AG04450 (cell line): ENCODE measurements around the gene KCNH3. TPM values are rescaled to one million over a fixed set of nuclear protein-coding genes. Genes with fewer than 3 reads are reported as not detected.

Experiments used
- CTCF ChIA-PET: fragments of 300-600, 350-600 bp; formaldehyde crosslinking; extraction: SDS; loops from one replicate; lab custom pipeline; 2022; ENCODE audit warnings: antibody characterized with exemption, inconsistent platforms; lab: Charles Lee
- POLR2A ChIA-PET: fragments of 350-600 bp; formaldehyde crosslinking; extraction: SDS; loops from one replicate; lab custom pipeline; 2021; ENCODE audit warnings: antibody characterized with exemption, inconsistent platforms; lab: Yijun Ruan, JAX
- DNase-seq: peaks from one replicate; pipeline ENCODE4 v3.0.0-alpha.2; 2011; ENCODE audit warnings: low read depth, low spot score
- H3K27ac ChIP-seq: one replicate; pipeline ENCODE4 v1.5.1; 2012; ENCODE audit warnings: low read depth, low read length, control low read depth
- H3K27me3 ChIP-seq: one replicate; pipeline ENCODE4 v1.6.0; 2012; ENCODE audit warnings: low read length; ENCODE audit not compliant: control insufficient read depth, insufficient read depth
- H3K4me3 ChIP-seq: 2 replicates; pipeline ENCODE4 v1.5.1; 2011; ENCODE audit warnings: mild to moderate bottlenecking, low read depth, low read length, control low read depth
- H3K9me3 ChIP-seq: 2 replicates; pipeline ENCODE4 v1.5.1; 2012; ENCODE audit warnings: low read length; ENCODE audit not compliant: control insufficient read depth, insufficient read depth
- CTCF ChIP-seq: IDR thresholded peaks from 2 replicates; pipeline ENCODE4 v1.5.1; 2011; ENCODE audit warnings: low read depth, low read length, control low read depth, inconsistent platforms
- polyA plus RNA-seq: library from polyadenylated mRNA; depleted of rRNA; stranded (reverse); fragments of >200 nt; gene quantifications from 2 replicates; pipeline ENCODE4 v1.2.3, GENCODE V29; 2011

KCNH3 gene
- polyA plus RNA-seq, 1 experiment: 0.01 TPM

GRCh38 chr12:49524660-49525324 is 14.0 kb upstream of the KCNH3 start:
- POLR2A ChIA-PET: no interaction called here
- CTCF ChIA-PET: interaction anchor here (1.1 to 6.1 kb wide), 3 partner anchors 10 to 167 kb away, joined by 4 to 45 read pairs (median 18); no protein-coding TSS in a partner anchor
- DNase-seq: no peak

GRCh38 chr12:49525942-49526341 is 12.9 kb upstream of the KCNH3 start:
- Histone ChIP-seq H3K9me3 (no peaks in the 10 kb centered on the region), H3K27me3 (no peaks in the 10 kb centered on the region), H3K27ac (no peak overlapping the region), H3K4me3 (no peak overlapping the region)
- TF ChIP-seq CTCF: no peak
- no peak for DNase-seq
- ChIA-PET POLR2A (no interaction called here), CTCF (interaction anchor here (1.0 to 6.1 kb wide), 3 partner anchors 11 to 179 kb away, joined by 3 to 45 read pairs (median 18); no protein-coding TSS in a partner anchor)

More at GRCh38 chr12:49524660-49525324, 14.0 kb upstream of the KCNH3 start:
- no peaks in the 10 kb centered on the region for H3K27me3 ChIP-seq
- H3K4me3 ChIP-seq: no peak overlapping the region
- H3K9me3 ChIP-seq: no peaks in the 10 kb centered on the region
- H3K27ac ChIP-seq: no peak overlapping the region
- TF ChIP-seq CTCF: no peak

GRCh38 chr12:49527361-49528130 is 11.3 kb upstream of the KCNH3 start:
- POLR2A ChIA-PET: no interaction called here
- CTCF ChIA-PET: interaction anchor here (1.0 to 6.1 kb wide), 4 partner anchors 13 to 180 kb away, joined by 3 to 45 read pairs (median 12); no protein-coding TSS in a partner anchor
- H3K4me3 ChIP-seq: no peak overlapping the region
- TF ChIP-seq CTCF: no peak
- no peaks in the 10 kb centered on the region for H3K9me3 ChIP-seq
- H3K27me3 ChIP-seq: no peaks in the 10 kb centered on the region
- H3K27ac ChIP-seq: no peak overlapping the region
- no peak for DNase-seq

- Histone ChIP-seq H3K4me3 (no peak overlapping the region), H3K9me3 (no peaks in the 10 kb centered on the region), H3K27me3 (no peaks in the 10 kb centered on the region), H3K27ac (no peak overlapping the region)
- no peak for TF ChIP-seq CTCF
- POLR2A ChIA-PET: interaction anchor here (0.6 kb wide), 2 partner anchors 32 to 253 kb away, joined by 3 to 5 read pairs; no protein-coding TSS in a partner anchor
- CTCF ChIA-PET: interaction anchor here (0.6 to 1.5 kb wide), 3 partner anchors 18 to 198 kb away, joined by 4 to 5 read pairs (median 4); no protein-coding TSS in a partner anchor
- no peak for DNase-seq
Measured at GRCh38 chr12:49529414-49529813, 9.4 kb upstream of the KCNH3 start.
